ENCODE measurements around the gene GAL. TPM values are rescaled to one million over a fixed set of nuclear protein-coding genes. Genes with fewer than 3 reads are reported as not detected.

GAL gene
- total RNA-seq, 2 donors from 2014 or later = 98.9 to 166 TPM

- DNase-seq = no peak
- H3K27me3 Mint-ChIP-seq (ENCODE audit: insufficient read depth) = peaks cover 4% of the 10 kb centered on the region
- H3K36me3 Mint-ChIP-seq (ENCODE audit: low read depth) = no peaks in the 10 kb centered on the region
- peaks cover 16% of the 10 kb centered on the region for H3K9me3 Mint-ChIP-seq
- Histone ChIP-seq H3K9me3 (ENCODE audit: control insufficient read depth, low read length) (peaks cover 10% of the 10 kb centered on the region), H3K9ac (ENCODE audit: extremely low read depth, low read length, poor library complexity, severe bottlenecking) (no peak overlapping the region), H3K27ac (ENCODE audit: low read depth, low read length) (no peak overlapping the region), H3K27me3 (ENCODE audit: control insufficient read depth, insufficient read depth, low read length, poor library complexity, severe bottlenecking) (no peaks in the 10 kb centered on the region), H3K36me3 (ENCODE audit: control insufficient read depth, insufficient read depth, low read length) (no peaks in the 10 kb centered on the region), H3K4me1 (ENCODE audit: control insufficient read depth, insufficient read depth, low read length) (no peaks in the 10 kb centered on the region), H3K4me3 (ENCODE audit: low read length) (no peak overlapping the region)
- 81 to 89% methylated on average over 11 to 22 of the region's 22 CpGs for WGBS, 2 experiments (ENCODE audit: insufficient coverage in 1 of 2, insufficient read length in 1 of 2)
- TF ChIP-seq, protein P1, sequence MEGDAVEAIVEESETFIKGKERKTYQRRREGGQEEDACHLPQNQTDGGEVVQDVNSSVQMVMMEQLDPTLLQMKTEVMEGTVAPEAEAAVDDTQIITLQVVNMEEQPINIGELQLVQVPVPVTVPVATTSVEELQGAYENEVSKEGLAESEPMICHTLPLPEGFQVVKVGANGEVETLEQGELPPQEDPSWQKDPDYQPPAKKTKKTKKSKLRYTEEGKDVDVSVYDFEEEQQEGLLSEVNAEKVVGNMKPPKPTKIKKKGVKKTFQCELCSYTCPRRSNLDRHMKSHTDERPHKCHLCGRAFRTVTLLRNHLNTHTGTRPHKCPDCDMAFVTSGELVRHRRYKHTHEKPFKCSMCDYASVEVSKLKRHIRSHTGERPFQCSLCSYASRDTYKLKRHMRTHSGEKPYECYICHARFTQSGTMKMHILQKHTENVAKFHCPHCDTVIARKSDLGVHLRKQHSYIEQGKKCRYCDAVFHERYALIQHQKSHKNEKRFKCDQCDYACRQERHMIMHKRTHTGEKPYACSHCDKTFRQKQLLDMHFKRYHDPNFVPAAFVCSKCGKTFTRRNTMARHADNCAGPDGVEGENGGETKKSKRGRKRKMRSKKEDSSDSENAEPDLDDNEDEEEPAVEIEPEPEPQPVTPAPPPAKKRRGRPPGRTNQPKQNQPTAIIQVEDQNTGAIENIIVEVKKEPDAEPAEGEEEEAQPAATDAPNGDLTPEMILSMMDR (conservative IDR thresholded peaks at IDR 0.05) = no peak
- no peak overlapping the region for H3K27ac Mint-ChIP-seq
- no peak overlapping the region for H3K4me3 Mint-ChIP-seq
- H3K4me1 Mint-ChIP-seq = no peaks in the 10 kb centered on the region
Observed at GRCh38 chr11:68659158-68659921, 25.0 kb upstream of the GAL start.

- WGBS, 2 experiments (ENCODE audit: insufficient coverage in 1 of 2, insufficient read length in 1 of 2) = 91 to 99% methylated on average over 8 to 18 of the region's 18 CpGs
- H3K27me3 Mint-ChIP-seq (ENCODE audit: insufficient read depth) = peaks cover 4% of the 10 kb centered on the region
- Histone ChIP-seq H3K27ac (ENCODE audit: low read depth, low read length) (no peak overlapping the region), H3K9me3 (ENCODE audit: control insufficient read depth, low read length) (peaks cover 5% of the 10 kb centered on the region), H3K4me3 (ENCODE audit: low read length) (no peak overlapping the region), H3K27me3 (ENCODE audit: control insufficient read depth, insufficient read depth, low read length, poor library complexity, severe bottlenecking) (no peaks in the 10 kb centered on the region), H3K4me1 (ENCODE audit: control insufficient read depth, insufficient read depth, low read length) (no peaks in the 10 kb centered on the region), H3K36me3 (ENCODE audit: control insufficient read depth, insufficient read depth, low read length) (no peaks in the 10 kb centered on the region), H3K9ac (ENCODE audit: extremely low read depth, low read length, poor library complexity, severe bottlenecking) (no peak overlapping the region)
- no peak for DNase-seq
- no peak overlapping the region for H3K4me3 Mint-ChIP-seq
- TF ChIP-seq, protein P1 (conservative IDR thresholded peaks at IDR 0.05) = no peak
- H3K36me3 Mint-ChIP-seq (ENCODE audit: low read depth) = no peaks in the 10 kb centered on the region
- no peaks in the 10 kb centered on the region for H3K4me1 Mint-ChIP-seq
- no peak overlapping the region for H3K27ac Mint-ChIP-seq
- peaks cover 16% of the 10 kb centered on the region for H3K9me3 Mint-ChIP-seq
Observed at GRCh38 chr11:68660066-68660810, 24.1 kb upstream of the GAL start.

- no peak overlapping the region for H3K27ac Mint-ChIP-seq
- Histone ChIP-seq H3K27ac (ENCODE audit: low read depth, low read length) (no peak overlapping the region), H3K4me3 (ENCODE audit: low read length) (no peak overlapping the region), H3K9ac (ENCODE audit: extremely low read depth, low read length, poor library complexity, severe bottlenecking) (no peak overlapping the region), H3K4me1 (ENCODE audit: control insufficient read depth, insufficient read depth, low read length) (no peaks in the 10 kb centered on the region), H3K27me3 (ENCODE audit: control insufficient read depth, insufficient read depth, low read length, poor library complexity, severe bottlenecking) (no peaks in the 10 kb centered on the region), H3K36me3 (ENCODE audit: control insufficient read depth, insufficient read depth, low read length) (no peaks in the 10 kb centered on the region), H3K9me3 (ENCODE audit: control insufficient read depth, low read length) (no peaks in the 10 kb centered on the region)
- H3K9me3 Mint-ChIP-seq = peaks cover 9% of the 10 kb centered on the region
- no peak for DNase-seq
- no peaks in the 10 kb centered on the region for H3K36me3 Mint-ChIP-seq (ENCODE audit: low read depth)
- no peaks in the 10 kb centered on the region for H3K4me1 Mint-ChIP-seq
- peaks cover 3% of the 10 kb centered on the region for H3K27me3 Mint-ChIP-seq (ENCODE audit: insufficient read depth)
- H3K4me3 Mint-ChIP-seq = no peak overlapping the region
- TF ChIP-seq, protein P1 (conservative IDR thresholded peaks at IDR 0.05) = no peak
- WGBS, 2 experiments (ENCODE audit: insufficient coverage in 1 of 2, insufficient read length in 1 of 2) = 89 to 91% methylated on average over 6 to 15 of the region's 15 CpGs
Observed at GRCh38 chr11:68661014-68661413, 23.3 kb upstream of the GAL start.

All from endodermal cell (in vitro differentiated cells).